ENCODE results near the gene SEPTIN8.

- TF ChIP-seq CTCF (IDR thresholded peaks at IDR 0.05): no peak
- no peak for TF ChIP-seq POLR2A (IDR thresholded peaks at IDR 0.05)
Measured at GRCh38 chr5:132763181-132764036, 13.6 kb downstream of the SEPTIN8 start.

All from Peyer's patch (tissue), 4 donors.